Lung (tissue), 12 donors: ENCODE data around the gene WNT4. TPM values are rescaled to one million over a fixed set of nuclear protein-coding genes. Genes with fewer than 3 reads are reported as not detected.

ENCODE experiments used
- ATAC-seq: fragments of 200-7000 bp; cut with Tn5 transposase; one replicate; pipeline ENCODE4 v1.9.1; 2020; ENCODE audit warnings: moderate number of reproducible peaks; ENCODE audit not compliant: insufficient read depth, low FRiP score
- DNase-seq, 3 donors: peaks; one replicate each; pipeline ENCODE4 v3.0.0-alpha.2; 2013 to 2017
- H3K27ac ChIP-seq, 2 donors: one replicate each; pipeline ENCODE4 v1.5.1; 2013; ENCODE audit warnings: mild to moderate bottlenecking in 2 of 2, moderate library complexity in 2 of 2, control low read depth in 1 of 2, inconsistent platforms in 1 of 2, low read depth in 1 of 2, low read length in 1 of 2
- H3K27me3 ChIP-seq, 3 donors: one replicate each; pipeline ENCODE4 v1.5.1; 2013; ENCODE audit warnings: low read length in 2 of 3; ENCODE audit not compliant: control insufficient read depth in 3 of 3, insufficient read depth in 3 of 3
- H3K36me3 ChIP-seq, 4 donors: one replicate each; pipeline ENCODE4 v1.5.1; 2013; ENCODE audit warnings: low read length in 4 of 4, mild to moderate bottlenecking in 1 of 4, moderate library complexity in 1 of 4; ENCODE audit not compliant: control insufficient read depth in 4 of 4, insufficient read depth in 4 of 4
- H3K4me1 ChIP-seq, 5 donors: one replicate each; pipeline ENCODE4 v1.5.1; 2013; ENCODE audit warnings: low read length in 5 of 5, mild to moderate bottlenecking in 2 of 5, moderate library complexity in 1 of 5; ENCODE audit not compliant: control insufficient read depth in 5 of 5, insufficient read depth in 5 of 5
- H3K4me3 ChIP-seq: one replicate; pipeline ENCODE4 v1.5.1; 2013; ENCODE audit warnings: mild to moderate bottlenecking, control low read depth, moderate library complexity
- H3K9ac ChIP-seq, 2 donors: one replicate each; pipeline ENCODE4 v1.5.1; 2013; ENCODE audit warnings: low read length in 2 of 2, control low read depth in 1 of 2; ENCODE audit not compliant: insufficient read depth in 1 of 2
- H3K9me3 ChIP-seq, 4 donors: one replicate each; pipeline ENCODE4 v1.5.1; 2013; ENCODE audit warnings: low read length in 3 of 4, mild to moderate bottlenecking in 1 of 4, moderate library complexity in 1 of 4; ENCODE audit not compliant: control insufficient read depth in 4 of 4, insufficient read depth in 3 of 4
- WGBS, 2 donors: extraction: QIAGEN DNeasy Blood & Tissue Kit; methylation state at CpG; one replicate each; pipeline ENCODE4 v1.1.7; 2013; 5-methylcytosine and 5-hydroxymethylcytosine counted together
- polyA plus RNA-seq, 2 donors: library from polyadenylated mRNA; stranded (reverse); fragments of 200-250 nt; gene quantifications; one replicate each; pipeline ENCODE4 v1.2.1, GENCODE V29; 2013
- total RNA-seq, 2 donors: library from RNA; depleted of rRNA in 1 of 2; stranded (reverse); fragments of >200 nt in 1 of 2; gene quantifications; one replicate each; pipeline ENCODE4 v1.2.1, GENCODE V29; 2014 to 2021
- TF ChIP-seq, protein P1 (sequence below): IDR thresholded peaks from 2 replicates; pipeline ENCODE4 v1.5.1; 2012; ENCODE audit warnings: mild to moderate bottlenecking; ENCODE audit errors: control extremely low read depth, extremely low read depth
- donor health status: control.
- donor health status: control.
- donor health status: Bipolar disorder and iron deficiency.
- donor health status: healthy.
- donor health status: DM: yes; HTN: yes; CAD: no.

The WNT4 gene
- total and polyA plus RNA-seq, 4 donors = 0.94 to 4.2 (median 2.2) TPM

DNA sequence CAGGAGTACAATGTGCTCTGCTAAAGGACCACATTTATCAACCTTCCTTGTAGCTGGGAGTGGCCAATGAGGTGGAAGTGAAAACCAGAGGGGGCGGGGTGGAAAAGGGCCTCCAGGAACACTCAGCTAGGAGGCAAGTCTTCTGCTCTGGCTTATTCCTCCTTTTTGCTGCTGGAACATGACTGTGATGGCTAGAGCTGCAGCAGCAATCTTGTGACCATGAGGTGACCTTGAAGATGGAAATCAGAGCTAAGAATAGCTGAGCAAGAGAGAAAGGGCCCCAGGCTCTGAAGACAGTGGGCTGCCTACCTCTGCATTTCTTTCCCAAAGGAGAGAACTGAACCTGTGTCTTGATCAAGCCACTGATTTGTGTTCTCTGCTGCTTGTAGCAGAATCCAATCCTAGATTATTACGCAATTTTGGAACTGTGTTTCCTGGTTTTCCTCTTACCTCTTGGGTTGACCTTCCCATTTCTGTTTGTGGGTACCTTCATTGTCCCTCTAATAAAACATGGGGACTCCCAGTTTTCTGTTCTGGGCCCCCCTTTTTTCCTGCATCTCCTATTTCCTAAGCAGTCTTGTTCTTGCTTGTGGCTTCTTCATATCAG, 36.4 kb upstream of the WNT4 start:
- H3K36me3 ChIP-seq = no peaks in the 10 kb centered on the region
- no peak for DNase-seq
- WGBS, 2 donors = 94 to 96% methylated on average over 2 of the region's 2 CpGs
- TF ChIP-seq, protein P1, sequence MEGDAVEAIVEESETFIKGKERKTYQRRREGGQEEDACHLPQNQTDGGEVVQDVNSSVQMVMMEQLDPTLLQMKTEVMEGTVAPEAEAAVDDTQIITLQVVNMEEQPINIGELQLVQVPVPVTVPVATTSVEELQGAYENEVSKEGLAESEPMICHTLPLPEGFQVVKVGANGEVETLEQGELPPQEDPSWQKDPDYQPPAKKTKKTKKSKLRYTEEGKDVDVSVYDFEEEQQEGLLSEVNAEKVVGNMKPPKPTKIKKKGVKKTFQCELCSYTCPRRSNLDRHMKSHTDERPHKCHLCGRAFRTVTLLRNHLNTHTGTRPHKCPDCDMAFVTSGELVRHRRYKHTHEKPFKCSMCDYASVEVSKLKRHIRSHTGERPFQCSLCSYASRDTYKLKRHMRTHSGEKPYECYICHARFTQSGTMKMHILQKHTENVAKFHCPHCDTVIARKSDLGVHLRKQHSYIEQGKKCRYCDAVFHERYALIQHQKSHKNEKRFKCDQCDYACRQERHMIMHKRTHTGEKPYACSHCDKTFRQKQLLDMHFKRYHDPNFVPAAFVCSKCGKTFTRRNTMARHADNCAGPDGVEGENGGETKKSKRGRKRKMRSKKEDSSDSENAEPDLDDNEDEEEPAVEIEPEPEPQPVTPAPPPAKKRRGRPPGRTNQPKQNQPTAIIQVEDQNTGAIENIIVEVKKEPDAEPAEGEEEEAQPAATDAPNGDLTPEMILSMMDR = no peak
- H3K9ac ChIP-seq = no peak overlapping the region
- no peaks in the 10 kb centered on the region for H3K9me3 ChIP-seq
- no peak overlapping the region for H3K27ac ChIP-seq
- no peak for ATAC-seq
- peaks cover 0 to under 1% (median 0%) of the 10 kb centered on the region in 3 donors for H3K27me3 ChIP-seq
- no peak overlapping the region for H3K4me3 ChIP-seq
- H3K4me1 ChIP-seq = no peaks in the 10 kb centered on the region

GRCh38 chr1:22177354-22178003, 34.6 kb upstream of the WNT4 start:
- no peak for ATAC-seq
- no peak for DNase-seq
- Histone ChIP-seq H3K4me1 (no peaks in the 10 kb centered on the region), H3K27ac (no peak overlapping the region), H3K36me3 (no peaks in the 10 kb centered on the region), H3K27me3 (no peaks in the 10 kb centered on the region), H3K4me3 (no peak overlapping the region), H3K9me3 (no peaks in the 10 kb centered on the region), H3K9ac (no peak overlapping the region)
- TF ChIP-seq, protein P1 = no peak
- 85 to 90% methylated on average over 9 of the region's 9 CpGs for WGBS, 2 donors

DNA sequence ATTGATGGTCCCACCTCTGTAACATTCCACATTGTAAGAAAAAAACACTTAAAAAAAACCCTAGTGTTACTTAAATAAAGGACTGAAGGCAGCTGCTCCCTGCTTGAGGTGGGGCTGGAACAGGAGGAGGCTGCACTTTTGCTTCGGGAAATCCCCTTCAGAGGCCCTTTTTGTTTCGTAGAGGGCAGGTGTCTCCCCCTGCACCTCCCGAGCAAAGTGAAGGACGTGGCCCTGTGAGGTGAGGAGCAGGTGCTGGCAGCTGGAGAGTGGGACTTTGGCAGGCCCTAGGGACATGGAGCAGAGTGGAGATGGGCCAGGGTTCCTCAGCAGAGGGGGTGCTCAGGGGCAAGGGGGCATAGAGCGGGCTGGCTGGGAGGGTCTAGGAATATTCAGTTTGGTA, 33.4 kb upstream of the WNT4 start:
- H3K9ac ChIP-seq = no peak overlapping the region
- H3K36me3 ChIP-seq = no peaks in the 10 kb centered on the region
- H3K4me3 ChIP-seq = no peak overlapping the region
- DNase-seq = peak in 2 of 3 donors; percentile 16 to 21
- no peaks in the 10 kb centered on the region for H3K4me1 ChIP-seq
- no peaks in the 10 kb centered on the region for H3K9me3 ChIP-seq
- TF ChIP-seq, protein P1 = no peak
- H3K27ac ChIP-seq = no peak overlapping the region
- H3K27me3 ChIP-seq = no peaks in the 10 kb centered on the region
- ATAC-seq = no peak
- WGBS, 2 donors = 36 to 46% methylated on average over 5 of the region's 5 CpGs
